K562 (cell line): ENCODE results near the gene ARMC2.

ENCODE experiments used
- CREM ChIP-seq: IDR thresholded peaks from 2 replicates; pipeline ENCODE4 v1.6.1; 2014; ENCODE audit warnings: antibody characterized with exemption, low read depth
- CTCF ChIP-seq, 3 experiments: IDR thresholded peaks in 2 of 3; conservative IDR thresholded peaks in 1 of 3; 2 replicates each; pipeline ENCODE4 v1.5.1; 2011 to 2012; ENCODE audit warnings: low read length in 3 of 3, mild to moderate bottlenecking in 3 of 3, control low read depth in 2 of 3, improper control_type of control experiment in 1 of 3, inconsistent platforms in 1 of 3, low read depth in 1 of 3, mixed read lengths in 1 of 3, moderate library complexity in 1 of 3; ENCODE audit not compliant: insufficient read depth in 2 of 3
- FOXJ2 ChIP-seq: fragments of 200-800 bp; sonication (Bioruptor generic); IDR thresholded peaks from 2 replicates; pipeline ENCODE4 v1.6.1; 2016; ENCODE audit warnings: missing genetic modification characterization, missing compliant biosample characterization
- NCOA1 ChIP-seq: fragments of 450-650 bp; IDR thresholded peaks from 2 replicates; pipeline ENCODE4 v1.6.1; 2016; ENCODE audit warnings: low read depth
- REST ChIP-seq, 2 experiments: fragments of 450-650 bp; formaldehyde crosslinking in 1 of 2; IDR thresholded peaks; 2 replicates each; pipeline versions ENCODE4 v1.4.0 to v1.6.1; 2014 to 2020; ENCODE audit warnings: mild to moderate bottlenecking in 2 of 2, borderline replicate concordance in 1 of 2, low read depth in 1 of 2
- SIN3A ChIP-seq, 2 experiments: fragments of 150-350 bp in 1 of 2; IDR thresholded peaks; 2 replicates each; pipeline ENCODE4 v1.6.1; 2011 to 2016; ENCODE audit warnings: borderline replicate concordance in 2 of 2, low read depth in 2 of 2, low read length in 2 of 2, mild to moderate bottlenecking in 2 of 2, moderate library complexity in 2 of 2; ENCODE audit not compliant: control insufficient read depth in 1 of 2
- STAG1 ChIP-seq: sonication (generic); formaldehyde crosslinking; IDR thresholded peaks from 2 replicates; pipeline ENCODE4 v1.5.0; 2020; ENCODE audit warnings: missing genetic modification reagents, borderline replicate concordance
- TAF15 ChIP-seq: fragments of 200-400 bp; formaldehyde crosslinking; IDR thresholded peaks from 2 replicates; pipeline ENCODE4 v1.6.1; 2017; ENCODE audit warnings: mild to moderate bottlenecking, low read depth, low read length, moderate library complexity
- ZBTB1 ChIP-seq: sonication (generic); formaldehyde crosslinking; IDR thresholded peaks from 2 replicates; pipeline ENCODE4 v1.8.1; 2023; ENCODE audit warnings: missing genetic modification reagents, low read depth, mild to moderate bottlenecking, borderline replicate concordance
- ZFX ChIP-seq: sonication (generic); formaldehyde crosslinking; IDR thresholded peaks from 2 replicates; pipeline ENCODE4 v1.8.0; 2022; ENCODE audit warnings: mild to moderate bottlenecking, missing genetic modification reagents, moderate library complexity
- ZNF830 ChIP-seq: fragments of 250-450 bp; sonication (Bioruptor Pico); IDR thresholded peaks from 2 replicates; pipeline ENCODE4 v1.5.0; 2021; ENCODE audit warnings: mild to moderate bottlenecking

- TF ChIP-seq ZBTB1 (CRISPR knock-in tag): no peak
- TF ChIP-seq CTCF (IDR thresholded peaks at IDR 0.05 in 2 of 3, conservative IDR thresholded peaks at IDR 0.05 in 1 of 3; ENCODE audit: insufficient read depth in 2 of 3, low read depth in 1 of 3, low read length in 3 of 3): no peak
- TF ChIP-seq ZNF830 (CRISPR knock-in tag): no peak
- TF ChIP-seq FOXJ2 (tag): no peak
- no peak for TF ChIP-seq NCOA1
- no peak for TF ChIP-seq CREM
- no peak for TF ChIP-seq REST (IDR thresholded peaks at IDR 0.05; ENCODE audit: borderline replicate concordance)
- TF ChIP-seq REST (CRISPR knock-in tag; IDR thresholded peaks at IDR 0.05; ENCODE audit: low read depth): no peak
- no peak for TF ChIP-seq STAG1 (CRISPR knock-in tag)
- TF ChIP-seq SIN3A (IDR thresholded peaks at IDR 0.05; ENCODE audit: borderline replicate concordance in 2 of 2, control insufficient read depth in 1 of 2, low read depth in 2 of 2, low read length in 2 of 2): no peak
- no peak for TF ChIP-seq TAF15
- TF ChIP-seq ZFX (CRISPR knock-in tag): no peak
Observed at GRCh38 chr6:108820006-108820405, 28.2 kb upstream of the ARMC2 start.
